Nephron progenitor cell (in vitro differentiated cells): ENCODE data around the gene RNFT2.
A peak's percentile ranks its signal among the peaks of the same experiment; 100 is the strongest.

Experiments
- DNase-seq: peaks from one replicate; pipeline ENCODE4 v3.0.0; 2021
- H3K27ac Mint-ChIP-seq: 2 replicates; pipeline ENCODE4 v1.8.0; 2021; ENCODE audit warnings: mild to moderate bottlenecking, moderate library complexity, mixed read lengths
- H3K27me3 Mint-ChIP-seq: 2 replicates; pipeline ENCODE4 v1.8.0; 2021; ENCODE audit warnings: mild to moderate bottlenecking, low read depth, mixed read lengths; ENCODE audit not compliant: poor library complexity
- H3K36me3 Mint-ChIP-seq: 2 replicates; pipeline ENCODE4 v1.8.0; 2021; ENCODE audit warnings: low read depth, mixed read lengths
- H3K4me1 Mint-ChIP-seq: 2 replicates; pipeline ENCODE4 v1.8.0; 2021; ENCODE audit warnings: mixed read lengths
- H3K4me3 Mint-ChIP-seq: 2 replicates; pipeline ENCODE4 v1.8.0; 2021; ENCODE audit warnings: mild to moderate bottlenecking, moderate library complexity, mixed read lengths
- H3K9me3 Mint-ChIP-seq: 2 replicates; pipeline ENCODE4 v1.8.0; 2021; ENCODE audit warnings: mild to moderate bottlenecking, moderate library complexity, mixed read lengths
- TF ChIP-seq, protein P1 (sequence below): fragments of 200-600 bp; sonication (generic); IDR thresholded peaks from 2 replicates; pipeline ENCODE4 v1.5.0; 2021; ENCODE audit warnings: antibody characterized with exemption

The RNFT2 gene

GRCh38 chr12:116870306-116870705 is 132.2 kb downstream of the RNFT2 start:
- TF ChIP-seq, protein P1, sequence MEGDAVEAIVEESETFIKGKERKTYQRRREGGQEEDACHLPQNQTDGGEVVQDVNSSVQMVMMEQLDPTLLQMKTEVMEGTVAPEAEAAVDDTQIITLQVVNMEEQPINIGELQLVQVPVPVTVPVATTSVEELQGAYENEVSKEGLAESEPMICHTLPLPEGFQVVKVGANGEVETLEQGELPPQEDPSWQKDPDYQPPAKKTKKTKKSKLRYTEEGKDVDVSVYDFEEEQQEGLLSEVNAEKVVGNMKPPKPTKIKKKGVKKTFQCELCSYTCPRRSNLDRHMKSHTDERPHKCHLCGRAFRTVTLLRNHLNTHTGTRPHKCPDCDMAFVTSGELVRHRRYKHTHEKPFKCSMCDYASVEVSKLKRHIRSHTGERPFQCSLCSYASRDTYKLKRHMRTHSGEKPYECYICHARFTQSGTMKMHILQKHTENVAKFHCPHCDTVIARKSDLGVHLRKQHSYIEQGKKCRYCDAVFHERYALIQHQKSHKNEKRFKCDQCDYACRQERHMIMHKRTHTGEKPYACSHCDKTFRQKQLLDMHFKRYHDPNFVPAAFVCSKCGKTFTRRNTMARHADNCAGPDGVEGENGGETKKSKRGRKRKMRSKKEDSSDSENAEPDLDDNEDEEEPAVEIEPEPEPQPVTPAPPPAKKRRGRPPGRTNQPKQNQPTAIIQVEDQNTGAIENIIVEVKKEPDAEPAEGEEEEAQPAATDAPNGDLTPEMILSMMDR = no peak
- H3K36me3 Mint-ChIP-seq = peaks cover 5% of the 10 kb centered on the region
- no peak overlapping the region for H3K4me3 Mint-ChIP-seq
- H3K27ac Mint-ChIP-seq = no peak overlapping the region
- peaks cover 13% of the 10 kb centered on the region for H3K9me3 Mint-ChIP-seq
- H3K27me3 Mint-ChIP-seq = peaks cover 25% of the 10 kb centered on the region
- no peak for DNase-seq
- H3K4me1 Mint-ChIP-seq = no peaks in the 10 kb centered on the region

DNA sequence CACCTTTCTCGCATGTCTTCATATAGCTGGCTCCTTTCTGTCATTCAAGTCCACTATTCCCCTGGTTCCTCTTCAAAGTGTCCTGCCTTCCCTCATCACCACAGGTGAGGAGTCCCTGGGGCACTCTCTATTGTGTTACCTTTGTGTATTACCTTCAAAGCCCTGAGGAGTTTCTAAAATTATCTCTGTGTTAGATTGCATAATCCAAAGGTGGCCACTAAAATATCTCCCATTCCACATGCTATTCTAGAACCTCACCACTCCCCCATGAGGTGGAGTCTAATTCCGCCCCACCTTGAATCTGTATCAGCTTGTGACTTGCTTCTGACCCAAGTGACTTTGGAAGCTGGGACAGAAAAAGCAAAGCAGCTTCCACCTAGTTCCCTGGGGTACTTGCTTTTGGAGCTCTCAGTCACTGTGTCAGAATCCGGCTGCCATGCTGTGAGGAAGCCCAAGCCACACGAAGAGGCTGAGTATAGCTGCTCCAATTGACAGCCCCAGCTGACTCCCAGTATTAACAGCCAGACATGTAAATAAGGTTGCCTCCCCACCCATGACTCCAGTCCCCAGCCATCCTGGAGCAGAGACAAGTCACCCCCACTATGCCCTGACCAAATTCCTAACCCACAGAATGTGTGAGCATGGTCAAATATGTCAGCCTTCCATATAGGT is 136.3 kb downstream of the RNFT2 start:
- Mint-ChIP-seq H3K4me3 (no peak overlapping the region), H3K9me3 (peaks cover 13% of the 10 kb centered on the region), H3K4me1 (peaks cover 25% of the 10 kb centered on the region), H3K27me3 (peaks cover 61% of the 10 kb centered on the region), H3K27ac (no peak overlapping the region), H3K36me3 (peaks cover 5% of the 10 kb centered on the region)
- TF ChIP-seq, protein P1 = no peak
- no peak for DNase-seq

GRCh38 chr12:116876151-116876869 is 138.2 kb downstream of the RNFT2 start:
- peak overlapping the region; percentile 52 for H3K4me3 Mint-ChIP-seq
- H3K9me3 Mint-ChIP-seq = peaks cover 13% of the 10 kb centered on the region
- TF ChIP-seq, protein P1 = no peak
- peak; percentile 46 for DNase-seq
- H3K4me1 Mint-ChIP-seq = peaks cover 39% of the 10 kb centered on the region
- H3K27ac Mint-ChIP-seq = no peak overlapping the region
- H3K36me3 Mint-ChIP-seq = peaks cover 5% of the 10 kb centered on the region
- peaks cover 68% of the 10 kb centered on the region for H3K27me3 Mint-ChIP-seq

DNA sequence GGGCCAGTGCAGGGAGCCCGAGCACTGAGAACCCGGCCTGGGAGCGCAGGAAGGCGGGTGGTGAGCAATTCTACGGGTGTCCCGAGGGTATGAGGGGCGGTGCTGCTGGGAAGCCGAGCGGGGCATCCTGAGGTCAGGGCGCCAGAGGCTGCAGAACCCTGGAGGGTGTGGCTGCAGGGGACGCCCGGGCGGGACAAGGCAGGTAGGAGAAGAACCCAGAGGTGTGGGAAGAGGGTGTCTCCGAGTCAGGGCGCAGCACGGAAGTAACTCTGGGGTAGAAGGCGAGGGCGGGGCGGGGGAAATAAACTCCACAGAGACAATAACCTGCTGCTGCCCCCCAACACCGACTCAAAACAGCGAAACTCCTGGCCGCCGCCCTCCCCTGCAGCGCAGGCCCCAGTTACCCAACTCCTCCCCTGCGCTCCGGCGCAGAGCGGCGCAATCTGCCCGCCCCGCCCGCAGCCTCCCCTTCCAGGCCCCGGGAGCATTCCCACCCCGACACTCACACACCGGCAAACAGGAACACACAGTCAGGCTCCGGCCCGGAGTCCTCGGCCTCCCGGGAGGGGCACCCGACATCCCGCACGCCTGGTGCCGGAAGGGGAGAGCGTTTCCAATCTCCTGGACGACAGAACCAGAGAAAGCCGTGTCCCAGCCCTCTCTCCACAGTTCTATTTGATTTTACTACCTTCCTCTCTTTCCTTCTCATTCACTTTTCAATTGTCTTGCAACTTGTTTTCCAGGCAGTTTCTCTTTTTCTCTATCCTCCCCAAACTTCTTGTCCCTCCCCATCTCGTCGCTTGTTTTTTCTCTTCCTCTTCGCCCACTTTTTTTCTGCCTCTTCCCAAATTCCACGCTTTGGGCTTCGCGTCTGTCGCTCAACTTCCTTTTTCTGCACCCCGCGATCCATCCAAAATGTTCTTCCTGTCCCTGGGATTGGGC is 140.7 kb downstream of the RNFT2 start:
- Mint-ChIP-seq H3K36me3 (peaks cover 5% of the 10 kb centered on the region), H3K9me3 (peaks cover 9% of the 10 kb centered on the region), H3K4me1 (peaks cover 51% of the 10 kb centered on the region), H3K27ac (peak overlapping the region; percentile 20), H3K27me3 (peaks cover 85% of the 10 kb centered on the region), H3K4me3 (peak overlapping the region; percentile 89)
- peak; percentile 50 for DNase-seq
- TF ChIP-seq, protein P1 = no peak

- TF ChIP-seq, protein P1 = no peak
- H3K27me3 Mint-ChIP-seq = peaks cover 85% of the 10 kb centered on the region
- peak overlapping the region; percentile 89 for H3K4me3 Mint-ChIP-seq
- no peak overlapping the region for H3K27ac Mint-ChIP-seq
- peak; percentile 59 for DNase-seq
- peaks cover 3% of the 10 kb centered on the region for H3K9me3 Mint-ChIP-seq
- peaks cover 2% of the 10 kb centered on the region for H3K36me3 Mint-ChIP-seq
- peaks cover 51% of the 10 kb centered on the region for H3K4me1 Mint-ChIP-seq
Observed at GRCh38 chr12:116879509-116880212, 141.5 kb downstream of the RNFT2 start.
